GM12864 (cell line): Measurements from ENCODE around the gene TJAP1.

Experiments used
- DNase-seq: peaks from one replicate; pipeline ENCODE4 v3.0.0-alpha.2; 2011; ENCODE audit warnings: low read depth
- H3K4me3 ChIP-seq: 2 replicates; pipeline ENCODE4 v1.5.1; 2011; ENCODE audit warnings: mild to moderate bottlenecking, low read depth, low read length, control low read depth
- TF ChIP-seq, protein P1 (sequence below): IDR thresholded peaks from 2 replicates; pipeline ENCODE4 v1.5.1; 2011; ENCODE audit warnings: low read depth, mild to moderate bottlenecking, moderate library complexity, low read length, control low read depth, inconsistent platforms; ENCODE audit errors: missing control alignments

The TJAP1 gene

DNA sequence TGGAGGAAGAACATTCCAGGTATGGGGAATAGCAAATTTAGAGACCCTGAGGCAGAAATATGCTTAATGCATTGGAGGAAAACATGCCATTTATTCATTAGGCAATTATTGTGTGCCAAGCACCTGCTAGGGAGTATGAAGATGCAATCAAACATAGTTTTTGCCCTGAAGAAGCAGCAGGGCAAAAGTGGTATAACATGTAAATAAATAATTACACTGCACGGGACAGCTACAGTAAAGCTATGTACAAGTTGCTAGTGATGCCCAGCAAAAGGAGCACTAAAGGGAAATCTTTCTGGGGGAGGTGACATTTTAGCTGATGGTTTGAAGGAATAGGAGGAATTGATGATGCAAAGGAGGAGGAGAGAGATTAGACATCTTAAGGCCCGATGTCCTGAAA is 624 bp upstream of the TJAP1 start:
- TF ChIP-seq, protein P1, sequence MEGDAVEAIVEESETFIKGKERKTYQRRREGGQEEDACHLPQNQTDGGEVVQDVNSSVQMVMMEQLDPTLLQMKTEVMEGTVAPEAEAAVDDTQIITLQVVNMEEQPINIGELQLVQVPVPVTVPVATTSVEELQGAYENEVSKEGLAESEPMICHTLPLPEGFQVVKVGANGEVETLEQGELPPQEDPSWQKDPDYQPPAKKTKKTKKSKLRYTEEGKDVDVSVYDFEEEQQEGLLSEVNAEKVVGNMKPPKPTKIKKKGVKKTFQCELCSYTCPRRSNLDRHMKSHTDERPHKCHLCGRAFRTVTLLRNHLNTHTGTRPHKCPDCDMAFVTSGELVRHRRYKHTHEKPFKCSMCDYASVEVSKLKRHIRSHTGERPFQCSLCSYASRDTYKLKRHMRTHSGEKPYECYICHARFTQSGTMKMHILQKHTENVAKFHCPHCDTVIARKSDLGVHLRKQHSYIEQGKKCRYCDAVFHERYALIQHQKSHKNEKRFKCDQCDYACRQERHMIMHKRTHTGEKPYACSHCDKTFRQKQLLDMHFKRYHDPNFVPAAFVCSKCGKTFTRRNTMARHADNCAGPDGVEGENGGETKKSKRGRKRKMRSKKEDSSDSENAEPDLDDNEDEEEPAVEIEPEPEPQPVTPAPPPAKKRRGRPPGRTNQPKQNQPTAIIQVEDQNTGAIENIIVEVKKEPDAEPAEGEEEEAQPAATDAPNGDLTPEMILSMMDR: no peak
- DNase-seq: no peak

DNA sequence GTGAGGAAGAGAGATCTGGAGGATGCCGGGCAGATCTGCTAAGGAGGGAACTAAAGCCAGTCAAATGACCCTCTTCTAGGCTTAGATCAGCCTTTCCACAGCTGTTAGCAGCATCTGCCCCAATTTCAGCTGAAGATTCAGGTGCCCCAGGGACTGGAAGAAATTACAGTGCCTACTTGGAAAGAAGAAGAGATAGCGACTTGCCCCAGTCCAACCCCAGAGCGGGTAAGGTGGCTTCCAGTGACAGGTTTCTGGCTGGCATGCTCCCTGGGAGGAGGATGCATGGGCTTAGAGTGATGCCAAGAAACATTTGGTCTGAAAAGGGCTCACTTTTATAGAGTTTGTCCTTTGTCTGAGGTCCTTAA is 620 bp downstream of the TJAP1 start:
- H3K4me3 ChIP-seq: peak overlapping the region; percentile 86
- TF ChIP-seq, protein P1: no peak
- no peak for DNase-seq

More for the DNA sequence above, 624 bp upstream of the TJAP1 start:
- H3K4me3 ChIP-seq: peak overlapping the region; percentile 86; the same call in 1 of the 2 replicates

DNA sequence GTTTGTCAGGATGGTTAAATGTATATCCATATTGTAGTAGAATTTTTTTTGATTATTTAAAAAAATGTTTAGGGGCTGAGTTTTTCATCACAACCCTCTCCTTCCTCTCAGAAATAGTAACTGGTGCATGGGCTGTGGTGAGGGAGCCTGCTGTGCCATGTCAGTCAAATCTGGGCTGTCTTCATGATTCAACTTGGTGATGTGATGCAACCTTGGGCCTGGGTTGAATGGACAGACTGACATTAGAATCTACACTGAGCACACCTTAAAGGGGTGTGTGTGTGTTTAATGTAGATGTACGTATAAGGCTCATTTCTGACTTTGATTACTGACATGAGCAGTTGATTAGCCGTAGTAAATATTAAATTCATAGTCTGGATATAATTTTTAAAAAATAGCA is 3.7 kb downstream of the TJAP1 start:
- H3K4me3 ChIP-seq: no peak overlapping the region
- TF ChIP-seq, protein P1: no peak
- no peak for DNase-seq

DNA sequence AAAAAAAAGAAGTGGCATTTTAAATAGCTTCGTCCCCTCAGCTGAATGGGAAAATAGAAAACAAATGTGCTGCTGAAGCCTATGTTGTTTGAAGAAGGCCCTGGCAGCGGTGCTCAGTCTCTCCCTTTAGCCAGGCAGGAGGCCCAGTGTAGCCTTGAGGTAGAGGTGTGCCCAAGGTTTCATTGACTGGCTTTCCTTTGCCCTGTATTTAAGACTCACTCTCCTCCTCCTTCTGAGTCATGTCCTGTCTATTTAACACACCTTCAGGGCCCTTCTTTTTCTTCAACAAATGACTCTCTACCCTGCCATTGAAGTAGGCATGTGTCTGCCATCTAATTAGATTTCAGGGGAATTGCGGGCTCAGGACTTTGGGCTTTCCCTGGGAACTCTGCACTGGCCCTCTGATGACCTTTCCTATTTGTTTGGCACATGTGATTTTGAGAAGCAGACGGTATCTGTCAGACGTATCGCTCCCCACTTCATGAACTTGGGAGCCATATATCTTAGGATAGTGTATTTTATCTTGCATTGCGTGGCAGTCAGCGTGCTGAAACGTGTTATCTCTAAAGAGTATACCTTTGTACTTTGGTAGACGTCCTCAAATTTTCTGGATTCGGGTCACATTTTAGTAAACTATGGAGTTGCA is 4.3 kb downstream of the TJAP1 start:
- TF ChIP-seq, protein P1: no peak
- DNase-seq: no peak
- H3K4me3 ChIP-seq: no peak overlapping the region

DNA sequence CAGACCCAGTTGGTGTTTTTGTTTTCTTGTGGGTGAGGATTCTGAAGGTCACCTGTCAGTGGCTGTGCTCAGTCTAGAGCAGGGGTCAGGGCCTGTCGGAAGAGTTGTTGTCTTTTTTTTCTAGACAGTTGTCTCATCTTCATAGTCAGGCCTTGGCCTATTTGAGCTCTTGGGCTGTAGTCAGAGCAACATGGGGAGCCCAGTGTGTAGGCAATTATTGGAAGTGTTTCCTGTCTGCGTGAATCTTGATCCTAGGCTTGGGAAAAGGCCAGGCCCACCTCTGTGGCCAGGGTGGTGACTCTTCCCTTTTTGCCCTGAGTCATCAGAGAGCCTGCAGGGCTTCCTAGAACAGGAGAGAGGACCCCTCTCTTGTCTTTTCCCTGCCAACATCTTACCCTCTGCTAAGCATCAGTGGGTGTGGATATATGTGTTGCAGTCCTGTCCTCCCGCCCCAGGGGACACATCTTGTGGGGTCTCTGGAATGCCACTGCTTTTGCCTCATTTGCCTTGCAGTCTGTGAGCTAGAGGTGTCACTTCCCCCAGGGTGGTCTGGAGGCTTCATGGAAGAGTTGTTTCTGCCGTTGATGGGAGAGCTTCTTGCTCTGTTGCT is 11.4 kb downstream of the TJAP1 start:
- DNase-seq: no peak
- no peak overlapping the region for H3K4me3 ChIP-seq
- TF ChIP-seq, protein P1: no peak

DNA sequence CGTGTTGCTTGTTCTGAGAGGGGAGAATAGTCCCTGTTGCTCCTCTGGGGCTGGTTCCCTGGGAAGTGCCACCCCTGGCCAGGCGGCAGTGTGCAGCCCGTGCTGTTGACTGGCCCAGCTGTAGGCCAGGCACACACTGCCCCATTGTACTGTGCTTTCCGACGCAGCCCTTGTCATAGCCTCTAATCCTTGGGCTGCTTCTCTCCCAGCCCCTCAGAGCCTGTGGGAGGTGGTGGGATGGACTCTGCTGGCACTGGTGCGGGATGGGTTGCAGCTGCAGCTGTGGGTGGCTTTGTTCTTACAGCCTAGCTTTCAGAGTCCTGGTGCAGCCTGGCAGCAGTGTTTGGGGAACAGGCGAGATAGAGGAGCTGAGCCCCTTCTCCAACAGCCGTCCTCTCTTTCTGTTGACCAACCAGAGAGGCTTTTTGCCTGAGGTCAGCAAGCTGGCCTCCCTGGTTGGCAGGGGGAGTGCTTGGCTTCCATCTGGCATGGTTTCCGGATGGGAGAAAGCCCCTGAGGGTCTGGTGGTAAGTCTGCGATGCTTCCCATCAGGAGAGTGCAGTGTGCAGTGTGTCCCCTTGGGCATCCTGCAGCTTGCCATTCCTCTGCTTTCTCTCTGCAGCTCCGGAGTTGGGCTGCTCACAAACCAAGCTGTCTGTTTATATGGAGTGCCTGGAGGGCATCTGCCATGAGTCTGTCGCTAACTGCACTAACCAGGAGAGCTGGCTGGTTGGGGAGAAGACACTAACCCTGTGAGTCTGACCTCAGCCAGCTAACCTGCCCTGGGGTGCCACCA is 12.1 kb downstream of the TJAP1 start:
- TF ChIP-seq, protein P1: no peak
- no peak overlapping the region for H3K4me3 ChIP-seq
- no peak for DNase-seq
